Osteocyte (in vitro differentiated cells): ENCODE measurements around the gene ARFIP2. TPM values are rescaled to one million over a fixed set of nuclear protein-coding genes. Genes with fewer than 3 reads are reported as not detected.

ENCODE experiments used
- DNase-seq: peaks from one replicate; pipeline ENCODE4 v3.0.0; 2021; ENCODE audit warnings: mixed read lengths; ENCODE audit not compliant: unreplicated experiment; ENCODE audit errors: extremely low spot score
- H3K27ac Mint-ChIP-seq: one replicate; pipeline ENCODE4 v1.8.0; 2021; ENCODE audit warnings: mild to moderate bottlenecking, mixed read lengths; ENCODE audit not compliant: unreplicated experiment
- H3K27me3 Mint-ChIP-seq: one replicate; pipeline ENCODE4 v1.8.0; 2021; ENCODE audit warnings: mixed read lengths; ENCODE audit not compliant: unreplicated experiment
- H3K36me3 Mint-ChIP-seq: one replicate; pipeline ENCODE4 v1.8.0; 2021; ENCODE audit warnings: mixed read lengths; ENCODE audit not compliant: unreplicated experiment
- H3K4me1 Mint-ChIP-seq: one replicate; pipeline ENCODE4 v1.8.0; 2021; ENCODE audit warnings: mixed read lengths; ENCODE audit not compliant: unreplicated experiment
- H3K4me3 Mint-ChIP-seq: one replicate; pipeline ENCODE4 v1.8.0; 2021; ENCODE audit warnings: mild to moderate bottlenecking, moderate library complexity, mixed read lengths; ENCODE audit not compliant: unreplicated experiment
- H3K9me3 Mint-ChIP-seq: one replicate; pipeline ENCODE4 v1.8.0; 2021; ENCODE audit warnings: mixed read lengths; ENCODE audit not compliant: unreplicated experiment
- CTCF ChIP-seq: fragments of 200-600 bp; sonication (generic); IDR thresholded peaks from 2 replicates; pipeline ENCODE4 v1.5.0; 2021; ENCODE audit warnings: antibody characterized with exemption, mild to moderate bottlenecking, moderate library complexity
- total RNA-seq: library from RNA; stranded (reverse); gene quantifications from 2 replicates; pipeline ENCODE4 v1.2.1, GENCODE V29; 2021

ARFIP2 gene
- total RNA-seq, 1 donor from 2014 or later, result 64.6 TPM

DNA sequence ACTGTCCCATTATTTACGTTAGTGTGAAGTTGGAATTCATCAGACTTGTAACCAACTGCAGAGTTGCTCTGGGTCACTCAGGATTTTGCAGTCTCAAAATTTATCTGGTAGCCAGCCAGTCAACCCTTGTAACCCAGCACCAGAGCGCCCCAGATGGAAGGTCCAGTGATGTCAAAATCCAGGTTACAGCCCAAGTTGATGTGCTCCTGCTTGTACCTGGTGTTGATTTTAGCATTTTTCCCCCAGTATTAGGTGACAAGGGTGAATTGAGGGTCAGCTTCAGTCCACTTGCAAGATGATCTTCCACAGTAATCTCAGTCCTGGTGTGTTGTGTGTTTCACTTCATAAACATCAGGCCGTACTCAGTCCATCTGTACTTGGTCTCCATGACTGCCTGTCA is 7.7 kb upstream of the ARFIP2 start:
- Mint-ChIP-seq H3K9me3 (no peaks in the 10 kb centered on the region), H3K27me3 (no peaks in the 10 kb centered on the region), H3K4me1 (no peaks in the 10 kb centered on the region), H3K36me3 (peaks cover 10% of the 10 kb centered on the region), H3K27ac (no peak overlapping the region), H3K4me3 (no peak overlapping the region)
- DNase-seq, result no peak
- TF ChIP-seq CTCF, result no peak

DNA sequence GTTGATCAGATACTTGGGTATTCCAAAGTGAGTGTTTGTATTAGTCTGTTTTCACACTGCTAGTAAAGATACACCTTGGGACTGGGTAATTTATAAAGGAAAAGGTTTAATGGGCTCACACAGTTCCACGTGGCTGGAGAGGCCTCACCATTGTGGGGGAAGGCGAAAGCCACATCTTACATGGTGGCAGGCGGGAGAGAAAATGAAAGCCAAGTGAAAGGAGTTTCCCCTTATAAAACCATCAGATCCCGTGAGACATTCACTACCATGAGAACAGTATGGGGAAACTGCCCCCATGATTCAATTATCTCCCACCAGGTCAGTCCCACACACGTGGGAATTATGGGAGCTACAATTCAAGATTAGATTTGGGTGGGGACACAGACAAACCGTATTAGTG is 7.2 kb upstream of the ARFIP2 start:
- Mint-ChIP-seq H3K9me3 (no peaks in the 10 kb centered on the region), H3K27ac (no peak overlapping the region), H3K36me3 (peaks cover 10% of the 10 kb centered on the region), H3K4me1 (peaks cover 3% of the 10 kb centered on the region), H3K4me3 (no peak overlapping the region), H3K27me3 (no peaks in the 10 kb centered on the region)
- no peak for TF ChIP-seq CTCF
- no peak for DNase-seq

DNA sequence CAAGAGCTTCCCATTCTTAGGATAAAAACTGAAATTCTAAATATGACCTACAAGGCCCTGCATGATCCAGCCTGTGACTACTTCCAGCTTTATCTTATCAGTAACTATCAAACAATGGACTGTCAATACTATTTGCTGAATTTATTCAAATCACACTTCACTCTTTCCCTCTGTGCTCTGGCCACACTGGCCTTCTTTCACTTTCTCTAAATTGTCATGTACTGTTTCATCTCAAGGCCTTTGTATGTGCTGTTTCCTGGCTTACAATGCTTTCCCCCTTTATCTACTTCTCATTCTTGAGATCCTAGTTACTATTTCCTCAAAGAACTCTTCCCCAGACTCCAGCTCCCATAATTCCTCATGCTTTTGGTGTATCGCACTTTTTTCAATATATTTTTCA is 5.8 kb upstream of the ARFIP2 start:
- H3K9me3 Mint-ChIP-seq, result no peaks in the 10 kb centered on the region
- H3K4me1 Mint-ChIP-seq, result peaks cover 14% of the 10 kb centered on the region
- no peak for DNase-seq
- TF ChIP-seq CTCF, result no peak
- no peaks in the 10 kb centered on the region for H3K27me3 Mint-ChIP-seq
- peaks cover 21% of the 10 kb centered on the region for H3K36me3 Mint-ChIP-seq
- H3K4me3 Mint-ChIP-seq, result no peak overlapping the region
- H3K27ac Mint-ChIP-seq, result no peak overlapping the region

DNA sequence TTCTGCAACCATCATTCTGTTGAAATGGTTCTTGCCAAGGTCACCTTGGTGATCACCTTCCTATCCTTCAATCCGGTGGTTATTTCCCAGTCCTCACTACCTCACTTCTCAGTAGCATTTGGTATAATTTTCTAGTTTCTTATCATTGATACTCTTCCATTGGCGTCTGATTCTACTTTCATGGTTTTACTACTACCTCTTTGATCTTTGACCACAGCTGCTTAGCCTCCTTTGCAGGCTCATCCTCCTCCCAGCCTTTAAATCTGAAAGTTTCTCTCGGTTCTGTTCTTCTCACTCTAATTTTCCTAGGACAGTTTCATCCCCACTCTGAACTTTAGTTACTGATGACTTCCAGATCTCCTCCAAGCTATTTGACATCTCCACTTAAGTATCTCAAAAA is 5.1 kb upstream of the ARFIP2 start:
- peaks cover 21% of the 10 kb centered on the region for H3K36me3 Mint-ChIP-seq
- no peak overlapping the region for H3K27ac Mint-ChIP-seq
- no peaks in the 10 kb centered on the region for H3K9me3 Mint-ChIP-seq
- H3K4me3 Mint-ChIP-seq, result no peak overlapping the region
- DNase-seq, result no peak
- H3K27me3 Mint-ChIP-seq, result no peaks in the 10 kb centered on the region
- no peak for TF ChIP-seq CTCF
- H3K4me1 Mint-ChIP-seq, result peaks cover 14% of the 10 kb centered on the region

DNA sequence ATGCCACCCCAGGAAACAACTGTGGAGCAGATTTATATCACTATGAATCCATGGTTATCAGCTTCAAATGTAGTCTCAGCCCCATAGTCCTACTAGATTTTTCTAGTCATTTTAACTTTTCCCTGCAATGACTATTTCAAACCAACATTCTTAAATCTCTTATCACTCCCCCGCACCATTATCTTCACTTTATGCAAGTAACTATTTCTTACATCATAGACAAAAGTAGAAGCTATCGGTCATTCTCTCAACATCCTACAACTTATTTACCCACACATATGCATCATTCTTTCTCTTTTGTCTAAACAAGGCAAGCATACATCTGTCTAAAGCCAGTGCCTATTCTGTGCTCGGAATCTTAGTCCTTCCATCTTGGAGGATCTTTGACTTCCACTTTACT is 4.5 kb upstream of the ARFIP2 start:
- no peak for DNase-seq
- Mint-ChIP-seq H3K9me3 (no peaks in the 10 kb centered on the region), H3K4me3 (no peak overlapping the region), H3K27ac (no peak overlapping the region), H3K27me3 (no peaks in the 10 kb centered on the region), H3K4me1 (peaks cover 17% of the 10 kb centered on the region), H3K36me3 (peaks cover 22% of the 10 kb centered on the region)
- no peak for TF ChIP-seq CTCF
